HS-5 (cell line): ENCODE measurements around the gene CYP2A7.
"Not testable (repeated sequence)": the region's sequence is repeated elsewhere in the genome, so short reads cannot be mapped to it uniquely, and the experiment has no call there.

Experiments used
- DNase-seq: peaks from one replicate; pipeline ENCODE4 v3.0.0-alpha.2; 2012; ENCODE audit warnings: low read depth

The CYP2A7 gene

DNA sequence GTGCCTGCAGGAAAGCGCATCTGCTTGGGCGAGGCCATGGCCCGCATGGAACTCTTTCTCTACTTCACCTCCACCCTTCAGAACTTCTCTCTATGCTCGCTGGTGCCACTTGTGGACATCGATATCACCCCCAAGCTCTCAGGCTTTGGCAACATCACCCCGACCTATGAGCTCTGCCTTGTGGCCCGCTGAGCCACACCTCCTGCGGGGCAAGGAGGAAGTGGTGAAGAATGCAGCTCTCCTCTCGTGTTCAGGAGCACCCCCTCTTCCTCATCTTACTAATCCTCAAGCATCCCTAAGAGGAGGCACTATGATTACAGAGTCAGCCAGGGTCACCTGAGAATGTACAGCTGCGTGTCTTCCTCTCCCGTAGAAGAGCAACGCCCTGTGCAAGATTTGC is 17.9 kb upstream of the CYP2A7 start:
- DNase-seq = not testable (repeated sequence)

DNA sequence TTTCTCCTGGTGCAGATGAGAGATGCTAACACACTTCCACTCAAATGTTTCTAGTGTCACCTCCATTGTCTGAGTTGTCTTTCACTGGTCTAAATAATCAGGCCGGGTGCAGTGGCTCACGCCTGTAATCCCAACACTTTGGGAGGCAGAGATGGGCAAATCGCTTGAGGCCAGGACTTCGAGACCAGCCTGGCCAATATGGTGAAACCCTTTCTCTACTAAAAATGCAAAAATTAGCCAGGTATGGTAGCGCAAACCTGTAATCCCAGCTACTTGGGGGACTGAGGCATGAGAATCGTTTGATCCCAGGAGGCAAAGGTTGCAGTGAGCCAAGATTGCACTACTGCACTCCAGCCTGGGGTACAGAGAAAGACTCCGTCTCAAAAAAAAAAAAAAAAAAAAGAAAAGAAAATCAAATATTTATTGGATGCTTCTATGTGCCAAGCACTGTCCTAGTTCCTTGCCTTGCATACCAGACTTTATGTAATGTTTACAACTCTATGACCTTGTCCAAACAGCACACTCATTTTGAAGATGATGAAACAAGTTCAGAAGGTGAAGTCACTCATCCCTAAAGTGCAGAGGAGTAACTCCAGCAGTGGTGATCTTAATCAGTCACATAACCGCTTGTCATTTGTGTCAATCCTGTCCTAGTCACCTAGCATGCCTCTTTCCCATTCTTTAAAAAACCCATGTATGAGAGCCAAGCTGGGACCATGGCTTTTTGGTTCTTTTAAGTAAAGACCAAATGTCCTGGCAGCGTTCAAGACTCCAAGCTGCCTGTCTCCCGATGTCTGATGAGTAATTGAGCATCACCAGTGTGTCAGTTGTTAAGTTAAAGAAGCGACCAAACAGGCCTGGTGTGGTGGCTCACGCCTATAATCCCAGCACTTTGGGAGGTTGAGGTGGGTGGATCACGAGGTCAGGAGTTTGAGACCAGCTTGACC is 15.1 kb upstream of the CYP2A7 start:
- DNase-seq = not testable (repeated sequence)

DNA sequence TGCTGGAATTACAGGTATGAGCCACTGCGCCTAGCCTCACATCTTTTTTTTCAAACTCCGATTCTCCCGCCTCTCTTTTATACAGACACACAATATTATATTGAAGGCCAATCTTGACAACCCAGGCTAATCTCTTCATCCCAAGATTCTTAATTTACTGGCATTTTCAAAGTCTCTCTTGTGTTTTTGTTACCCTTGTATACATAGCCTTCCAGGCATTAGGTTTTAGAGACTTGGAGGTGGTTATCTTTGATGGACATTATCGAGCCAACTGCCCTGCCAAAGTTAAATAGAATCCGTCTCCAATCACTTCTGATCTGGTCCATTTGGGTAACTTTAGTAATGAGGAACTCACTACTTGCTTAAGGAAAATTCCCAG is 14.4 kb upstream of the CYP2A7 start:
- DNase-seq = no peak

DNA sequence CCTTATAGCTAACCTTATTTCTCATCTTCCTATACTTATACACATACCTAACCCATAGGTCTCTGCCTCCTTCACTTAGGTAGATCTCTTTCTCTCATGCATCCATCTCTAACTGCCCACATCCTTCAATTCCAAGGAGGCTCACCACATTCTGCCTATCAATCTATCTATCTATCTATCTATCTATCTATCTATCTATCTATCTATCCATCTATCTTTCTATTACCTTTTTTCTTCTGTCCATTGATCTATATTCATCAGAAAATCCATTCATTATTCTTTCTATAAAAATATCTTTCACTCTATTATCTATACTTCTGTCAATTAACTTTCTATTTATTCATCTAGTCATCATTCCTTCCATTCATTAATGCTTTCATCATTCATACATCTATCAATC is 11.1 kb upstream of the CYP2A7 start:
- DNase-seq = no peak

DNA sequence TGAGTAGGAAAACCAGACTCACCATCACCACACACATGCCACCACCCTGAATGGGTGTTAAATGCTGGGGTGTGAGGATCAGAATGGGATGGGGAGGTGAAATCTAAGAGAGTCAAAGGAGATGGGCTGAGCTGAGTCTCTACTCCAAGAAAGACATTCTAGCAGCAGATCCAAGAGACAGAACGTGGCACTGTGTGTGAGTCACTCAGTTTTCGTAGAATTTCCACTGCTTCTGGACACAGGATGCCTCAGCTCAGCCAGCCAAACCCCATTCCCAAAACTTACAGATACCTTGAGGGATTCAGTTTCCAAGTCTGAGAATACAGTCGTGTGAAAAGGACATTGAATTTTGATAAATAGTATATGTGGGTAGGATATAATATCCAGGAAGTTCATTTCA is 7.3 kb upstream of the CYP2A7 start:
- DNase-seq = no peak

DNA sequence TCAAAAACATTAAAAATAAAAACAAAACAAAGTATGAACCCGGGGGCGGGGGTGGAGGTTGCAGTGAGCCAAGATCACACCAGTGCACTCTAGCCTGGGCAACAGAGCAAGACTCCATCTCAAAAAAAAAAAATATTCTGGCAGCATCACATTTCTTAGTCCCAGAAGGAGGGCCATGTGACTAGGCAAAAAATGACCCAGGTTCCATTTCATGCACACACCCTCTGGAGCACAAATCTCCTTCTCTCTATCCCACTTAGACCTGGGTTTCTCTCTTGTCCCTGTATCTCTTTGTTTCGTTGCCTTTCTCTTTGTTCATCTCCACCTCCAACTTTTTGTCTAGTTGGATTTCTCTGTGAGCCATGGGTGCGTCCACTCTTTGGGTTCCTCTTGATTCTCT is 6.2 kb upstream of the CYP2A7 start:
- no peak for DNase-seq

DNA sequence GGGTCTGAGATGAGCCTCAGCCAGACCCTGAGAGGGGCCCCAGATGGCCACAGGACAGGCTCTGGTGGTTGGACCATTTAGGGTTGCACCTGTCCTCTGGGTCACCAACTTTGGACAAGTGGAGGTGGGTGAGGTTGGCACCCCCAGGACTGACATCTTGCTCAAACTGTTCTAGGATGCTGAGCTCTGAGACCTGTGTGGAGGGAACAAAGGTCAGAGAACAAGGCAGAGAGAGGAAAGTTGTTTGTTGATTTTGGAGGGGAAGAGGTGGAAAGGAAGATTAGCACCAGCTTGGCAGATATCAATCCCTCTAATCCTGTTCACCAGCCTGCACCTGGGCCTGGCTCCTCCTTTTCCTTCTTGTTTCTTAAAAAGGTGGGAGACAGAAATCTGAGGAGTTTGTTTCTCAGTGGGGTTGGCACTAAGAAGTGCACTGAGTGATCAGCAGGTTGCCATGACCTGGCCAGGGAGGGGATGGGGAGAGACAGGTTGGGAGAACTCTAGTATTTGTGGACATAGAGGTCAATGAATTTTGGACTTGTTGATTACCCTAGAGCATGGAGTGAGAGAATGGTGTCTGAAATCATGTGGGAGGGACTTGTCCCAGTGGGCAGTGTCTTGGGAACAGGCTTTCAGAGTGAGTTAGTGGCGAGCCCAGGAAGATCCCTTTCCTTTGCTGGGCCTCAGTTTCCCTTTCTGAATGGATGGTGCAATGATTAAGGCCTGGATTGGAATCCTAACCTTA is 2.3 kb upstream of the CYP2A7 start:
- DNase-seq = not testable (repeated sequence)

DNA sequence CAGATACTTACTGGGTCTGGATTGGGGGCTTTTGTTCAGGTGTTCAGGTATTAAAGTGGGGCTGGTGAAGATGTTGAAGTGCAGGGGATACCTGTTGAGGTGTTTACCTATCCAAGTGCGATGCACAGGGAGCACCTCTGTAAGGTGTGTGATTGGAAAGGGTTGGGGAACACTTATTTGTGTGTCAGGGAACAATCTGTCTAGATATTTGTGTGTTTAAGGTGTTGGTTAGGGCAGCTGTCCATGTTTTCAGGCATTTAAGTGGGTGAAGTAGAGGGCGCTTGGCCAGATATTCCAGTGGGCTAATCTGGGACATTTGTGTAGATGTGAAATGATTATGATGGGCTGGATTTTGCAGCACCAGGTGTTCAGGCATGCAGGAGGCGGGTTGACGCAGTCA is 2.7 kb downstream of the CYP2A7 start:
- DNase-seq = not testable (repeated sequence)

DNA sequence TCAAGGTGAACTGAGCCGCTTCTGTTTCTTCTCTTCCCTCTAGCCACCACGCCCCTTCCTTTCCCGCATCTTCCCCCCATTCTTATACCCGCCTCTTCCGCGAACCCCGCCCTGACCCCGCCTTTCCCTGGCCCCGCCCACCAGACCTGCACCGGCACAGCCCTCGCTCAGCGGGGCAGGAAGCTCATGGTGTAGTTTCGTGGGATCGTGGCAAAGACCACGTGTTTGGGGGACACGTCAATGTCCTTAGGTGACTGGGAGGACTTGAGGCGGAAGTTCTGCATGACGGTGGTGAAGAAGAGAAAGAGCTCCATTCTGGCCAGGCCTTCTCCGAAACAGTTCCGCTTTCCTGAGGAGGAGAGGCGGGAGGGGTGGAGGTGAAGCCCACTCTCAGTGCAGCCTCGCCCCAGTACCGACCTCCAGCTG is 6.5 kb downstream of the CYP2A7 start:
- not testable (repeated sequence) for DNase-seq

DNA sequence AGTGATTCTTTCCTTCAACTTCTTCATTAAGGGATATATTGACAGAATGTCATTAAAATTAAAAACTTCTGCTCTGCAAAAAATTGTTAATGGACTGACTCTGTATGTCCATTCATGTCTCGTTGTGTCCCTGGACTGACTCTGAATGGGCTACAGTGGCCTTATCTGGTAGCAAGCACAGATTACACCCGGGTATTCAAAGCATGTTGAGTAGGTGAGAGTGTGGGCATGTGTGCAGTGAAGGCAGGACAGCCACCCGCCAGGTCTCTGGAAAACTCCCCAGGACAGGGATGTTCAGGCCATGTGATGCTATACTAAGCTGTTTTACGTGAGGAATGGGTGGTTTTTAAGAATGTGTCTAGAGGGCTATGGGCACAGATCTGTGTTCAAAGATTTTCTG is 7.2 kb downstream of the CYP2A7 start:
- not testable (repeated sequence) for DNase-seq

DNA sequence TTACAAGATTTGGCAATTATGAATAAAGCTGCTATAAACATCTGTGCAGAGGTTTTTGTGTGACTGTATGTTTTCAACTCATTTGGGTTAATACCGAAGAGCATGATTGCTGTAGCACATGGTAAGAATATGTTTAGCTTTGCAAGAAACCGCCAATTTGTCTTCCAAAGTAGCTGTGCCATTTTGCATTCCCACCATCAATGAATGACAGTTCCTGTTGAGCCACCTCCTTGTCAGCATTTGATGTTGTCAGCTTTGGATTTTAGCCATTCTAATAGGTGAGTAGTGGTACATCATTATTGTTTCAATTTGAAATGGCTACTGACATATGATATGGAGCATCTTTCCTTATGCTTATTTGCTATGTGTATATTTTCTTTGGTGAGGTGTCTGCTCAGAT is 8.2 kb downstream of the CYP2A7 start:
- DNase-seq = not testable (repeated sequence)

DNA sequence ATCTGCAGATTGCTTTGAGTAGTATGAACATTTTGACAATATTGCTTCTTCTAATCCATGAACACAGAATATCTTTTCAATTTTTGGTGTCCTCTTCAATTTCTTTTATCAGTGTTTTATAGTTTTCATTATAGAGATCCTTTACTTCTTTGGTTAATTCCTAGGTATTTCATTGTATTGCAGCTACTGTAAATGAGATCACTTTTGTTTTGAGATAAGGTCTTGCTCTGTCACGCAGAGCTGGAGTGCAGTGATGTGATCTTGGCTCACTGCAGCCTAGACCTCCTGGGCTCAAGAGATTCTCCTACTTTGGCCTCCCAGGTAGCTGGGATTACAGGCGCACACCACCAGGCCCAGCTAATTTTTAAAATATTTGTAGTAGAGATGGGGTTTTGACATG is 9.8 kb downstream of the CYP2A7 start:
- DNase-seq = no peak

DNA sequence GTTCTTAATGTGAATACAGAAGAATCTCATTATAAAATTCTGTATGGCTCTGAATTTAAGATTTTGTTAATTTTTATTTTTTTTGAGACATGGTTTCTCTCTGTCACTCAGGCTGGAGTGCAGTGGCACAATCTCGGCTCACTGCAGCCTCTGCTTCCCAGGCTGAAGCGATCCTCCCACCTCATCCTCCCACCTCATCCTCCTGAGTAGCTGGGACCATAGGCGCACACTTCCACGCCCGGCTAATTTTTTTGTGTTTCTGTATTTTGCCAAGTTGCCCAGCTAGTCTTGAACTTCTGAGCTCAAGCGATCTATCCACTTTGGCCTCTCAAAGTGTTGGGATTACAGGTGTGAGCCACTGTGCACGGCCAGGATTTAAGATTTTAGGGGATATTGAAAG is 14.3 kb downstream of the CYP2A7 start:
- no peak for DNase-seq

DNA sequence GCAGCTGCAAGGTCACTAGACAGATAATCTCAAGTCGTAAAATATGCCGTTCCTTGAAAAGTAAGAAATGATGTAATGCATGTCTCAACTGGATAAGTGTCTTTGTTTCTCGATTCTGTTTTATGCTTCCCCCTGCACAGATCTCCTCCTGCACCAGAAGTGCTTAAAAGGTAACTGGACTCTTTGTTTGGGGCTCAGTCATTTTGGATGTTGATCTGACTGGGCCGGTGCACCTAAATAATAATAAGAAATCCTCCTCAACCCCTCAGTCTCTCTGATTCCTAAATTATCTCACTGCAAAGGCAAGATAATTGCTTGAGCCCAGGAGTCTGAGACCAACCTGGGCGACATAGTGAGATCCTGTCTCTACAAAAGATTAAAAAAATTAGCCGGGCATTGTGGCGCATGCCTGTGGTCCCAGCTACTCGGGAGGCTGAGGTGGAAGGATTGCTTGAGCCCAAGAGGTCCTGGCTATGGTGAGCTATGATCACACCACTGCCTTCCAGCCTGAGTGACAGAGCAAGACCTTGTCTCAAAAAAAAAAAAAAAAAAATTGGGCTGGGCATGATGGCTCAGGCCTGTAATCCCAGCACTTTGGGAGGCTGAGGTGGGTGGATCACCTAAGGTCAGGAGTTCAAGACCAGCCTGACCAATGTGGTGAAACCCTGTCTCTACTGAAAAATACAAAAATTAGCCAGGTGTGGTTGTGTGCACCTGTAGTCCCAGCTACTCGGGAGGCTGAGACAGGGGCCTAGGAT is 17.1 kb downstream of the CYP2A7 start:
- DNase-seq = not testable (repeated sequence)

DNA sequence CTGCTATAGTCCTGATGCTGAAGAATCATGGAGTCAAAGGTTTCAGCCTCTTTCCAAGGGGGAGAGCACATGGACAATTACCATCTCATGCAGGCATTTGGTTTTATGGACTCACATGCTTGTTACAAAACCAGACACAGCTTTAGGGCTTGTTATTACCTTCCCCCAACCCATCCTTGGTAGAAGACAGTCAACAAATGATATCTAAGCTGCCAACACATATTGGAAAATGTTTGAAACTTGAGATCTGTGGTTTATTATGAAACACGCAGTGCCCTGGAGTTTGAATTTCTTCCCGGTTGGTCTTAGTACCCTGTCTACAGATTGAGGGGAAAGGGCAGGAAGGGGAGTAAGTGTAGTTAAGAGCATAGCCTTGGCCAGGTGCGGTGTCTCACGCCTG is 19.2 kb downstream of the CYP2A7 start:
- peak; percentile 13 for DNase-seq

DNA sequence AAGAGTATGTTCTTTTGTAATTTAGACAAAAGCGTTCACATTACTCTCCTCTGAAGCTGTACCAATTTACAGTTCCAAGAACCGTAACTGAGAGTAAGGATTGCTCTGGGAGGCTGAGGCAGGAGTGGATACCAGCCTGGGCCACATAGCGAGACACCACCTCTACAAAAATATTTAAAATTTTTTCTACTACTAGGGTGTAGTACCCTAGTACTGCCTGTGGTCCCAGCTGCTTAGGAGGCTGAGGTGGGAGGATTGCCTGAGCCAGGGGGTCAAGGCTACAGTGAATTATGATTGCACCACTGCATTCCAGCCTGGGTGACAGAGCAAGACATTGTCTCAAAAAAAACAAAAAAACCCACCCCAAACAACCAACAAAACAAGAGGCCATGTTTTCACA is 19.7 kb downstream of the CYP2A7 start:
- DNase-seq = no peak

DNA sequence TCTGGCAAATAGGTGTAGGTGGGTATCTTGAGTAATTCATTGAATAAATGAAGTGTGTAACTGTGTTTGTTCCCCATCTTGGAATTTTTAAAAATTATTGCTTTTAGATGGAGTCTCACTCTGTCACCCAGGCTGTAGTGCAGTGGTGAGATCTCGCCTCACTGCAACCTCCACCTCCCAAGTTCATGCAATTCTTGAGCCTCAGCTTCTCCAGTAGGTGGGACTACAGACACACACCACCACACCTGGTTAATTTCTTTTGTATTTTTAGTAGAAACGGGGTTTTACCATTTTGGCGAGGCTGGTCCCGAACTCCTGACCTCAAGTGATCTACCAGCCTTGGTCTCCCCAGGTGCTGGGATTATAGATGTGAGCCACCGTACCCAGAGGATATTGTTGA is 23.9 kb downstream of the CYP2A7 start:
- DNase-seq = no peak

DNA sequence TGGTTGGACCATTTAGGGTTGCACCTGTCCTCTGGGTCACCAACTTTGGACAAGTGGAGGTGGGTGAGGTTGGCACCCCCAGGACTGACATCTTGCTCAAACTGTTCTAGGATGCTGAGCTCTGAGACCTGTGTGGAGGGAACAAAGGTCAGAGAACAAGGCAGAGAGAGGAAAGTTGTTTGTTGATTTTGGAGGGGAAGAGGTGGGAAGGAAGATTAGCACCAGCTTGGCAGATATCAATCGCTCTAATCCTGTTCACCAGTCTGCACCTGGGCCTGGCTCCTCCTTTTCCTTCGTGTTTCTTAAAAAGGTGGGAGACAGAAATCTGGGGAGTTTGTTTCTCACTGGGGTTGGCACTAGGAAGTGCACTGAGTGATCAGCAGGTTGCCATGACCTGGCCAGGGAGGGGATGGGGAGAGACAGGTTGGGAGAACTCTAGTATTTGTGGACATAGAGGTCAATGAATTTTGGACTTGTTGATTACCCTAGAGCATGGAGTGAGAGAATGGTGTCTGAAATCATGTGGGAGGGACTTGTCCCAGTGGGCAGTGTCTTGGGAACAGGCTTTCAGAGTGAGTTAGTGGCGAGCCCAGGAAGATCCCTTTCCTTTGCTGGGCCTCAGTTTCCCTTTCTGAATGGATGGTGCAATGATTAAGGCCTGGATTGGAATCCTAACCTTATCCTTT is 29.4 kb downstream of the CYP2A7 start:
- DNase-seq = not testable (repeated sequence)

DNA sequence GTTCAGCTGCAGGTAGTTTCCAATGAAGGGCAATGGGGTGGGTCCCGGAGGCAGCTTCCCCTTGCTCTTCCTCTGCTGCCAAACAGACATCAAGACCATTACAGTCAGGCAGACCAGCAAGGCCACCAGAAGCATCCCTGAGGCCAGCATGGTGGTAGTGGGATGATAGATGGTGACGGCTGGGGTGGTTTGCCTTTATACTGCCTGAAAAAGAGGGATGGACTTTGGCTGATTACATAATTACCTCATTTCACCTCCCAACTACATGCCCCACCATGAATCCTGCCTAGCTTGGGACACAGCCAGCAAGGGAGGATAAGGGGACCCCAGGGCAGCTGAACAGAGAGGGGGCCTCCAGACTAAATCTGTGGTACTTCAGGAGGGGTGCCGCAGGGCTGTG is 31.8 kb downstream of the CYP2A7 start, which contains the start of gene CYP2A6:
Gene CYP2A6, minus strand, starts transcription at position 171 of the 400 bp plus-strand sequence. Its CDS starts 21 bp downstream, at position 150.
- DNase-seq = not testable (repeated sequence)

DNA sequence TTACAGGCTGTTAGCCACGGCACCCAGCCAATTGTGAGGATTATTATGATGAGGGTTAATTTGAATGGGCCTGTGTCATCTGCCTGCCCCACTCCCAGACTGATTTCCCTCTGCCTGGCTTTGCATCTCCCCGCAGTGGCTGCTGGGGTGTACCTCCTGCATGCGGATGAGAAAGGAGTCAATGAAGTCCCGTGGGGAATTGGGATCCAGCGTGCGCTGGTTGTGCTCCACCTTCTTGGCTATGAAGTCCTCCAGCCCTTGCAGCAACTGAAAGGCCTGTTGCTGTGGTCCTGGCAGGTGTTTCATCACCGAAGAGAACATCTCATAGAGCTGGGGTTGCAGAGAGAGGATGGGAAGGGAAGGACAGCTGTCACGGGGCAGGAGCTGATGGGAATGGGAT is 35.3 kb downstream of the CYP2A7 start:
- not testable (repeated sequence) for DNase-seq

DNA sequence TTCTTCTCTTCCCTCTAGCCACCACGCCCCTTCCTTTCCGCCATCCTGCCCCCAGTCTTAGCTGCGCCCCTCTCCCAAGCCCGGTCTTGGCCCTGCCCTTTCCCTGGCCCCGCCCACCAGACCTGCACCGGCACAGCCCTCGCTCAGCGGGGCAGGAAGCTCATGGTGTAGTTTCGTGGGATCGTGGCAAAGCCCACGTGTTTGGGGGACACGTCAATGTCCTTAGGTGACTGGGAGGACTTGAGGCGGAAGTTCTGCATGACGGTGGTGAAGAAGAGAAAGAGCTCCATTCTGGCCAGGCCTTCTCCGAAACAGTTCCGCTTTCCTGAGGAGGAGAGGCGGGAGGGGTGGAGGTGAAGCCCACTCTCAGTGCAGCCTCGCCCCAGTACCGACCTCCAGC is 38.4 kb downstream of the CYP2A7 start:
- not testable (repeated sequence) for DNase-seq
